Spleen (tissue), 7 donors: ENCODE measurements around the gene PRG3.

ENCODE experiments used
- POLR2A ChIP-seq, 3 donors: fragments of 450-650 bp; IDR thresholded peaks; one replicate each; pipeline ENCODE4 v1.5.1; 2017; ENCODE audit warnings: antibody characterized with exemption in 3 of 3, mild to moderate bottlenecking in 1 of 3
- TF ChIP-seq, protein P1 (sequence below), 11 experiments: fragments of 200-600 bp in 7 of 11; fragments of 450-650 bp in 4 of 11; sonication (generic) in 4 of 11; IDR thresholded peaks in 8 of 11; conservative IDR thresholded peaks in 3 of 11; 1 replicate in 7 of 11; 2 replicates in 4 of 11; pipeline versions ENCODE4 v1.4.0 to v1.8.0; 2016 to 2021; ENCODE audit warnings: antibody characterized with exemption in 11 of 11, inconsistent platforms in 4 of 11, mild to moderate bottlenecking in 1 of 11
- donor health status: DM: no; HTN: no; CAD: no; lungs with moderate emphysema.
- donor health status: DM: no; HTN: no; CAD: no.
- donor health status: DM: no; HTN: no; CAD: no.

- TF ChIP-seq, protein P1, sequence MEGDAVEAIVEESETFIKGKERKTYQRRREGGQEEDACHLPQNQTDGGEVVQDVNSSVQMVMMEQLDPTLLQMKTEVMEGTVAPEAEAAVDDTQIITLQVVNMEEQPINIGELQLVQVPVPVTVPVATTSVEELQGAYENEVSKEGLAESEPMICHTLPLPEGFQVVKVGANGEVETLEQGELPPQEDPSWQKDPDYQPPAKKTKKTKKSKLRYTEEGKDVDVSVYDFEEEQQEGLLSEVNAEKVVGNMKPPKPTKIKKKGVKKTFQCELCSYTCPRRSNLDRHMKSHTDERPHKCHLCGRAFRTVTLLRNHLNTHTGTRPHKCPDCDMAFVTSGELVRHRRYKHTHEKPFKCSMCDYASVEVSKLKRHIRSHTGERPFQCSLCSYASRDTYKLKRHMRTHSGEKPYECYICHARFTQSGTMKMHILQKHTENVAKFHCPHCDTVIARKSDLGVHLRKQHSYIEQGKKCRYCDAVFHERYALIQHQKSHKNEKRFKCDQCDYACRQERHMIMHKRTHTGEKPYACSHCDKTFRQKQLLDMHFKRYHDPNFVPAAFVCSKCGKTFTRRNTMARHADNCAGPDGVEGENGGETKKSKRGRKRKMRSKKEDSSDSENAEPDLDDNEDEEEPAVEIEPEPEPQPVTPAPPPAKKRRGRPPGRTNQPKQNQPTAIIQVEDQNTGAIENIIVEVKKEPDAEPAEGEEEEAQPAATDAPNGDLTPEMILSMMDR (IDR thresholded peaks at IDR 0.05 in 8 of 11, conservative IDR thresholded peaks at IDR 0.05 in 3 of 11) = no peak
- no peak for TF ChIP-seq POLR2A (IDR thresholded peaks at IDR 0.05)
These were observed 20.0 kb downstream of the PRG3 start for GRCh38 chr11:57360991-57361390.
